ENCODE measurements around the gene TNFRSF8.

The TNFRSF8 gene

GRCh38 chr1:12161324-12161661 is 98.2 kb downstream of the TNFRSF8 start:
- DNase-seq (ENCODE audit: low spot score) = no peak
- TF ChIP-seq CTCF (IDR thresholded peaks at IDR 0.05; ENCODE audit: poor library complexity, severe bottlenecking) = no peak
- Histone ChIP-seq H3K27ac (ENCODE audit: poor library complexity, severe bottlenecking) (peak overlapping the region; percentile 30), H3K4me1 (ENCODE audit: insufficient read depth, poor library complexity, severe bottlenecking) (peaks cover 19% of the 10 kb centered on the region), H3K9me3 (ENCODE audit: severe bottlenecking) (no peaks in the 10 kb centered on the region), H3K27me3 (ENCODE audit: insufficient read depth, poor library complexity, severe bottlenecking) (peaks cover 5% of the 10 kb centered on the region), H3K36me3 (ENCODE audit: low read depth) (no peaks in the 10 kb centered on the region), H3K4me3 (ENCODE audit: severe bottlenecking) (no peak overlapping the region)
- no peak for ATAC-seq (ENCODE audit: low read depth)

GRCh38 chr1:12161662-12162458 is 98.8 kb downstream of the TNFRSF8 start:
- Histone ChIP-seq H3K4me1 (ENCODE audit: insufficient read depth, poor library complexity, severe bottlenecking) (peaks cover 19% of the 10 kb centered on the region), H3K27ac (ENCODE audit: poor library complexity, severe bottlenecking) (peak overlapping the region; percentile 30), H3K9me3 (ENCODE audit: severe bottlenecking) (no peaks in the 10 kb centered on the region), H3K36me3 (ENCODE audit: low read depth) (no peaks in the 10 kb centered on the region), H3K4me3 (ENCODE audit: severe bottlenecking) (no peak overlapping the region), H3K27me3 (ENCODE audit: insufficient read depth, poor library complexity, severe bottlenecking) (peaks cover 10% of the 10 kb centered on the region)
- no peak for TF ChIP-seq CTCF (IDR thresholded peaks at IDR 0.05; ENCODE audit: poor library complexity, severe bottlenecking)
- DNase-seq (ENCODE audit: low spot score) (no peak), ATAC-seq (ENCODE audit: low read depth) (peak; percentile 83)

- no peak for ATAC-seq (ENCODE audit: low read depth)
- no peak overlapping the region for H3K4me3 ChIP-seq (ENCODE audit: severe bottlenecking)
- H3K36me3 ChIP-seq (ENCODE audit: low read depth) = no peaks in the 10 kb centered on the region
- no peak overlapping the region for H3K27ac ChIP-seq (ENCODE audit: poor library complexity, severe bottlenecking)
- H3K27me3 ChIP-seq (ENCODE audit: insufficient read depth, poor library complexity, severe bottlenecking) = peaks cover 16% of the 10 kb centered on the region
- no peak for TF ChIP-seq CTCF (IDR thresholded peaks at IDR 0.05; ENCODE audit: poor library complexity, severe bottlenecking)
- no peak for DNase-seq (ENCODE audit: low spot score)
- peaks cover 14% of the 10 kb centered on the region for H3K4me1 ChIP-seq (ENCODE audit: insufficient read depth, poor library complexity, severe bottlenecking)
- H3K9me3 ChIP-seq (ENCODE audit: severe bottlenecking) = no peaks in the 10 kb centered on the region
These were observed 99.5 kb downstream of the TNFRSF8 start for GRCh38 chr1:12162459-12163137.

GRCh38 chr1:12163210-12163609 is 100.1 kb downstream of the TNFRSF8 start:
- no peaks in the 10 kb centered on the region for H3K9me3 ChIP-seq (ENCODE audit: severe bottlenecking)
- DNase-seq (ENCODE audit: low spot score) = no peak
- no peak overlapping the region for H3K27ac ChIP-seq (ENCODE audit: poor library complexity, severe bottlenecking)
- no peaks in the 10 kb centered on the region for H3K36me3 ChIP-seq (ENCODE audit: low read depth)
- peaks cover 10% of the 10 kb centered on the region for H3K4me1 ChIP-seq (ENCODE audit: insufficient read depth, poor library complexity, severe bottlenecking)
- H3K27me3 ChIP-seq (ENCODE audit: insufficient read depth, poor library complexity, severe bottlenecking) = peaks cover 22% of the 10 kb centered on the region
- H3K4me3 ChIP-seq (ENCODE audit: severe bottlenecking) = no peak overlapping the region
- no peak for TF ChIP-seq CTCF (IDR thresholded peaks at IDR 0.05; ENCODE audit: poor library complexity, severe bottlenecking)
- ATAC-seq (ENCODE audit: low read depth) = no peak

GRCh38 chr1:12164210-12164609 is 101.1 kb downstream of the TNFRSF8 start:
- Histone ChIP-seq H3K9me3 (ENCODE audit: severe bottlenecking) (no peaks in the 10 kb centered on the region), H3K27me3 (ENCODE audit: insufficient read depth, poor library complexity, severe bottlenecking) (peaks cover 28% of the 10 kb centered on the region), H3K36me3 (ENCODE audit: low read depth) (no peaks in the 10 kb centered on the region), H3K27ac (ENCODE audit: poor library complexity, severe bottlenecking) (no peak overlapping the region), H3K4me1 (ENCODE audit: insufficient read depth, poor library complexity, severe bottlenecking) (peaks cover 10% of the 10 kb centered on the region), H3K4me3 (ENCODE audit: severe bottlenecking) (no peak overlapping the region)
- DNase-seq (ENCODE audit: low spot score) (no peak), ATAC-seq (ENCODE audit: low read depth) (no peak)
- TF ChIP-seq CTCF (IDR thresholded peaks at IDR 0.05; ENCODE audit: poor library complexity, severe bottlenecking) = no peak

All from RWPE2 (cell line).